ENCODE results near the gene CFAP20DC.
"Not testable (repeated sequence)": the region's sequence is repeated elsewhere in the genome, so short reads cannot be mapped to it uniquely, and the experiment has no call there.

Gene CFAP20DC

GRCh38 chr3:58713715-58714401 is 336.0 kb downstream of the CFAP20DC start:
- CTCF ChIA-PET: no interaction called here
- no peak for DNase-seq (ENCODE audit: low spot score)
- POLR2A ChIA-PET (ENCODE audit: low non-redundant PET): no interaction called here
- H3K27ac ChIP-seq: no peak overlapping the region
- no peak for TF ChIP-seq CTCF (conservative IDR thresholded peaks at IDR 0.05; ENCODE audit: low read depth)

GRCh38 chr3:58711871-58712270 is 338.0 kb downstream of the CFAP20DC start:
- ChIA-PET POLR2A (ENCODE audit: low non-redundant PET) (no interaction called here), CTCF (no interaction called here)
- no peak for DNase-seq (ENCODE audit: low spot score)
- TF ChIP-seq CTCF (conservative IDR thresholded peaks at IDR 0.05; ENCODE audit: low read depth): no peak
- H3K27ac ChIP-seq: no peak overlapping the region

DNA sequence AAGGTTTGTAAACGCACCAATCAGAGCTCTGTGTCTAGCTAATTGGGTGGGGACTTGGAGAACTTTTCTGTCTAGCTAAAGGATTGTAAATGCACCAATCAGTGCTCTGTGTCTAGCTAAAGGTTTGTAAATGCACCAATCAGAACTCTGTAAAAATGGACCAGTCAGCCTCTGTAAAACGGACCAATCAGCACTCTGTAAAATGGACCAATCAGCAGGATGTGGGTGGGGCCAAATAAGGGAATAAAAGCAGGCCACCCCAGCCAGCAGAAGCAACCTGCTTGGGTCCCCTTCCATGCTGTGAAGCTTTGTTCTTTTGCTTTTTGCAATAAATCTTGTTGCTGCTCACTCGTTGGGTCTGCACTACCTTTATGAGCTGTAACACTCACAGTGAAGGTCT is 340.8 kb downstream of the CFAP20DC start:
- POLR2A ChIA-PET (ENCODE audit: low non-redundant PET); H3K27ac ChIP-seq; CTCF ChIA-PET; DNase-seq (ENCODE audit: low spot score): not testable (repeated sequence)

DNA sequence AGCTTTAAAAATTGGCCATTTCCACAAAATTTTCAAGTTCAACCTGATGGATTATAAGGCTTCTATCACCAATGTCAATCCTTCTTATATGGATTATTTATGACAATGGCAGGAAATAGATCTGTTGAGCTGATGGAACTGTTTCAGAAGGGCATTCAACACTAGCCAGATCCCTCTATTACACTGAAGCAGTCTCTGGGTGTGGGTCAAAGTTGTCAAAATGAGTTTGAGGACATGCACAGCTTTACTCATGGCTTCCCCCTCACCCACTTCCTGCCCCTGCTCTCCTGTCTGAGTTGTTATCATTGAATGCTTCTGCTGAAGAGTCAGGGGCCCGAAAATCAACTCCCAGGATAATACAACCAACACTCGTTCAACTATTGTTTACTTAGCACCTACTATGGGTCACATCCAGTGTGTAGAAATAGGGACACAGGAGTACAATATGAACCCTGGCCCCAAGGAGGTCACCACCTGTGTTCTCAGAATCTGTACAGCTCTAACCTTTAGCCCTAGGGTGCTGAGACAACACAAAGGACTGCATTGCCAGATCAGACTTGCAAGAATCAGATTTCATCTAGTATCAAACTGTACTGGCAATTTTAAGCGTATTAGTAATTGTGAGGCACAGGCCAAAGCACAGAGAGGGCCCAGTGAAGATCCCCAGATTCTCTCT is 341.6 kb downstream of the CFAP20DC start:
- no peak for DNase-seq (ENCODE audit: low spot score)
- TF ChIP-seq CTCF (conservative IDR thresholded peaks at IDR 0.05; ENCODE audit: low read depth): no peak
- ChIA-PET CTCF (interaction anchor here (0.7 kb wide), 1 partner anchor 87 kb away, joined by 5 read pairs; no protein-coding TSS in a partner anchor), POLR2A (ENCODE audit: low non-redundant PET) (interaction anchor here (0.5 kb wide), 1 partner anchor 11 kb away, joined by 3 read pairs; no protein-coding TSS in a partner anchor)
- H3K27ac ChIP-seq: no peak overlapping the region

- no peak for DNase-seq (ENCODE audit: low spot score)
- no peak for TF ChIP-seq CTCF (conservative IDR thresholded peaks at IDR 0.05; ENCODE audit: low read depth)
- CTCF ChIA-PET: interaction anchor here (0.7 kb wide), 1 partner anchor 87 kb away, joined by 5 read pairs; no protein-coding TSS in a partner anchor
- no peak overlapping the region for H3K27ac ChIP-seq
- POLR2A ChIA-PET (ENCODE audit: low non-redundant PET): no interaction called here
Observed at GRCh38 chr3:58707390-58707930, 342.4 kb downstream of the CFAP20DC start.

DNA sequence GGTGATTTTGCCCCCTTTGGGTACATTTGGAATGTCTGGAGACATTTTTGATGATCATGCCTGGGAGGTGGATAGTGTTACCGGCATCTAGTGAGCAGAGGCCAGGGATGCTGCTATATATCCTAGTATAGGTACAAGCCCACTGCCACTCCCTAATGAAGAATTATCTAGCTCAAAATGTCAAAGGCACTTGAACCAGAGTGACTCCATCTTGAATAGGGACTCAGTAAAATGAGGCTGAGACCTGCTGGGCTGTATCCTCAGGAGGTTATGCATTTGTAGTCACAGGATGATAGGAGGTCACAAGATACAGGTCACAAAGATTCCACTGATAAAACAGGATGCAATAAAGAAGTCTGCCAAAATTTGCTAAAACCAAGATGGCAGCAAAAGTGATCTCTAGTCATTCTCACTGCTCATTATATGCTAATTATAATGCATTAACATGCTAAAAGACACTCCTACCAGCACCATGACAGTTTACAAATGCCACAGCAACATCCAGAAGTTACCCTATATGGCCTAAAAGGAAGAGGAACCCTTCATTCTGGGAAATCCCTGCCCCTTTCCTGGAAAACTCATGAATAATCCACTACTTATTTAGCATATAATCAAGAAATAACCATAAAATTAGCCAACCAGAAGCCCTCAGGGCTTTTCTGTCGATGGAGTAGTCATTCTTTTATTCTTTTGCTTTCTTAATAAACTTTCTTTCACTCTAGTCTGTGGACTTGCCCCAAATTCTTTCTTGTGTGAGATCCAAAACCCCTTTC is 343.2 kb downstream of the CFAP20DC start:
- TF ChIP-seq CTCF (conservative IDR thresholded peaks at IDR 0.05; ENCODE audit: low read depth): no peak
- H3K27ac ChIP-seq: no peak overlapping the region
- POLR2A ChIA-PET (ENCODE audit: low non-redundant PET): no interaction called here
- CTCF ChIA-PET: no interaction called here
- no peak for DNase-seq (ENCODE audit: low spot score)

Data from RWPE1 (cell line).